Liver (tissue), 9 donors: ENCODE results near the gene AHDC1. TPM values are rescaled to one million over a fixed set of nuclear protein-coding genes. Genes with fewer than 3 reads are reported as not detected.
A peak's percentile ranks its signal among the peaks of the same experiment; 100 is the strongest.

Experiments
- DNase-seq: peaks from one replicate; pipeline ENCODE4 v3.0.0-alpha.2; 2017; ENCODE audit warnings: low spot score
- H3K27ac ChIP-seq, 2 donors: one replicate each; pipeline ENCODE4 v1.7.0; 2013; ENCODE audit warnings: inconsistent platforms in 2 of 2, low read length in 2 of 2, control low read depth in 1 of 2, low read depth in 1 of 2, mild to moderate bottlenecking in 1 of 2
- H3K27me3 ChIP-seq, 4 donors: one replicate each; pipeline versions ENCODE4 v1.6.1 to v1.7.0; 2013; ENCODE audit warnings: low read length in 3 of 4, inconsistent platforms in 1 of 4, mild to moderate bottlenecking in 1 of 4, moderate library complexity in 1 of 4; ENCODE audit not compliant: control insufficient read depth in 4 of 4, insufficient read depth in 4 of 4
- H3K36me3 ChIP-seq, 4 donors: one replicate each; pipeline versions ENCODE4 v1.6.1 to v1.7.0; 2013; ENCODE audit warnings: low read length in 3 of 4, mild to moderate bottlenecking in 3 of 4, low read depth in 1 of 4, moderate library complexity in 1 of 4; ENCODE audit not compliant: control insufficient read depth in 4 of 4, insufficient read depth in 3 of 4
- H3K4me1 ChIP-seq, 4 donors: one replicate each; pipeline versions ENCODE4 v1.6.1 to v1.7.0; 2013; ENCODE audit warnings: low read length in 3 of 4, mild to moderate bottlenecking in 3 of 4, moderate library complexity in 1 of 4; ENCODE audit not compliant: control insufficient read depth in 4 of 4, insufficient read depth in 4 of 4
- H3K4me3 ChIP-seq, 3 donors: one replicate each; pipeline versions ENCODE4 v1.6.1 to v1.7.0; 2013; ENCODE audit warnings: low read length in 3 of 3, control low read depth in 1 of 3, low read depth in 1 of 3, mild to moderate bottlenecking in 1 of 3
- H3K9ac ChIP-seq, 2 donors: one replicate each; pipeline ENCODE4 v1.7.0; 2013; ENCODE audit warnings: low read length in 2 of 2, mild to moderate bottlenecking in 2 of 2, moderate library complexity in 2 of 2, control low read depth in 1 of 2, low read depth in 1 of 2
- H3K9me3 ChIP-seq, 4 donors: one replicate each; pipeline versions ENCODE4 v1.6.1 to v1.7.0; 2013; ENCODE audit warnings: low read length in 3 of 4; ENCODE audit not compliant: control insufficient read depth in 4 of 4
- ATF3 ChIP-seq: IDR thresholded peaks from 2 replicates; pipeline ENCODE4 v1.6.1; 2016; ENCODE audit warnings: antibody characterized with exemption
- CTCF ChIP-seq: fragments of 150-350 bp; IDR thresholded peaks from 2 replicates; pipeline ENCODE4 v1.5.1; 2017; ENCODE audit warnings: improper control_type of control experiment, low read depth, low read length; ENCODE audit not compliant: missing input control
- EGR1 ChIP-seq, 2 donors: IDR thresholded peaks; 2 replicates each; pipeline ENCODE4 v1.6.1; 2016 to 2018; ENCODE audit warnings: antibody characterized with exemption in 2 of 2, low read depth in 2 of 2
- FOXA1 ChIP-seq: IDR thresholded peaks from 2 replicates; pipeline ENCODE4 v1.6.1; 2016; ENCODE audit warnings: antibody characterized with exemption
- FOXA2 ChIP-seq: IDR thresholded peaks from 2 replicates; pipeline ENCODE4 v1.6.1; 2016; ENCODE audit warnings: antibody characterized with exemption
- GABPA ChIP-seq, 2 donors: IDR thresholded peaks in 1 of 2; conservative IDR thresholded peaks in 1 of 2; 2 replicates each; pipeline ENCODE4 v1.6.1; 2016; ENCODE audit warnings: antibody characterized with exemption in 2 of 2, mild to moderate bottlenecking in 1 of 2, moderate library complexity in 1 of 2
- HNF4A ChIP-seq, 2 donors: conservative IDR thresholded peaks; 2 replicates each; pipeline ENCODE4 v1.6.1; 2016; ENCODE audit warnings: antibody characterized with exemption in 2 of 2, mild to moderate bottlenecking in 2 of 2
- HNF4G ChIP-seq: IDR thresholded peaks from 2 replicates; pipeline ENCODE4 v1.6.1; 2016; ENCODE audit warnings: antibody characterized with exemption
- JUND ChIP-seq, 2 donors: IDR thresholded peaks; 2 replicates each; pipeline ENCODE4 v1.6.1; 2016; ENCODE audit warnings: antibody characterized with exemption in 2 of 2
- MAX ChIP-seq: IDR thresholded peaks from 2 replicates; pipeline ENCODE4 v1.6.1; 2016; ENCODE audit warnings: antibody characterized with exemption
- NR2F2 ChIP-seq: IDR thresholded peaks from 2 replicates; pipeline ENCODE4 v1.6.1; 2016; ENCODE audit warnings: antibody characterized with exemption
- REST ChIP-seq: IDR thresholded peaks from 2 replicates; pipeline ENCODE4 v1.6.1; 2016; ENCODE audit warnings: antibody characterized with exemption, mild to moderate bottlenecking
- RXRA ChIP-seq, 2 donors: IDR thresholded peaks; 2 replicates each; pipeline ENCODE4 v1.6.1; 2017 to 2018; ENCODE audit warnings: antibody characterized with exemption in 2 of 2, mild to moderate bottlenecking in 1 of 2
- SP1 ChIP-seq: IDR thresholded peaks from 2 replicates; pipeline ENCODE4 v1.6.1; 2018; ENCODE audit warnings: antibody characterized with exemption, mild to moderate bottlenecking
- TAF1 ChIP-seq: conservative IDR thresholded peaks from 2 replicates; pipeline ENCODE4 v1.6.1; 2016; ENCODE audit warnings: antibody characterized with exemption, mild to moderate bottlenecking
- YY1 ChIP-seq: IDR thresholded peaks from 2 replicates; pipeline ENCODE4 v1.6.1; 2016; ENCODE audit warnings: antibody characterized with exemption, mild to moderate bottlenecking
- ZBTB33 ChIP-seq: IDR thresholded peaks from 2 replicates; pipeline ENCODE4 v1.6.1; 2016; ENCODE audit warnings: antibody characterized with exemption
- WGBS: extraction: QIAGEN DNeasy Blood & Tissue Kit; methylation state at CpG from one replicate; pipeline ENCODE4 v1.1.7; 2013; 5-methylcytosine and 5-hydroxymethylcytosine counted together
- polyA plus RNA-seq, 2 donors: library from polyadenylated mRNA; stranded (reverse) in 1 of 2; unstranded in 1 of 2; fragments of 200-250 nt in 1 of 2; fragments of >200 nt in 1 of 2; fragmentation: Nextera tagmentation in 1 of 2; extraction: Ambion mirVana in 1 of 2; gene quantifications; one replicate each; pipeline versions ENCODE4 v1.2.1 to v1.2.3, GENCODE V29; 2013 to 2015
- total RNA-seq, 2 donors: library from RNA; depleted of rRNA; stranded (reverse); fragments of >200 nt; gene quantifications; one replicate each; pipeline ENCODE4 v1.2.3, GENCODE V29; 2014
- donor health status: healthy.
- donor health status: healthy.
- donor health status: healthy.
- donor health status: healthy.
- donor health status: healthy.

The AHDC1 gene
- total and polyA plus RNA-seq, 4 donors, result 2.4 to 6.5 (median 5.5) TPM

GRCh38 chr1:27632387-27633297, 28.7 kb upstream of the AHDC1 start:
- Histone ChIP-seq H3K4me1 (peaks cover 0 to 10% (median 3%) of the 10 kb centered on the region in 4 donors), H3K4me3 (no peak overlapping the region), H3K27me3 (no peaks in the 10 kb centered on the region), H3K27ac (peak overlapping the region; percentile 54), H3K9ac (peak overlapping the region in 1 of 2 donors; percentile 28), H3K9me3 (no peaks in the 10 kb centered on the region), H3K36me3 (no peaks in the 10 kb centered on the region)
- no peak for DNase-seq
- TF ChIP-seq FOXA2 (no peak), ZBTB33 (no peak), EGR1 (IDR thresholded peaks at IDR 0.05; ENCODE audit: low read depth in 2 of 2) (no peak), SP1 (no peak), TAF1 (no peak), CTCF (no peak)
- WGBS, result 74% methylated on average over 14 of the region's 14 CpGs

- Histone ChIP-seq H3K4me1 (peaks cover 0 to 10% (median 3%) of the 10 kb centered on the region in 4 donors), H3K9ac (no peak overlapping the region), H3K36me3 (no peaks in the 10 kb centered on the region), H3K27ac (peak overlapping the region; percentile 57 to 73), H3K4me3 (no peak overlapping the region), H3K9me3 (no peaks in the 10 kb centered on the region), H3K27me3 (no peaks in the 10 kb centered on the region)
- TF ChIP-seq TAF1 (no peak), GABPA (IDR thresholded peaks at IDR 0.05 in 1 of 2, conservative IDR thresholded peaks at IDR 0.05 in 1 of 2) (no peak), NR2F2 (peak; percentile 12), HNF4G (no peak), YY1 (no peak), REST (no peak), ZBTB33 (no peak), RXRA (IDR thresholded peaks at IDR 0.05) (no peak), ATF3 (no peak), CTCF (no peak), EGR1 (IDR thresholded peaks at IDR 0.05; ENCODE audit: low read depth in 2 of 2) (no peak), SP1 (peak; percentile 27), FOXA1 (no peak), MAX (no peak), FOXA2 (no peak), HNF4A (conservative IDR thresholded peaks at IDR 0.05) (no peak), JUND (IDR thresholded peaks at IDR 0.05) (no peak)
- no peak for DNase-seq
- WGBS, result 66% methylated on average over 5 of the region's 5 CpGs
These were observed 27.0 kb upstream of the AHDC1 start for GRCh38 chr1:27630859-27631491.
